Measurements from ENCODE around the gene AFAP1L2. TPM values are rescaled to one million over a fixed set of nuclear protein-coding genes. Genes with fewer than 3 reads are reported as not detected.

AFAP1L2 gene
- total RNA-seq, 1 experiment from 2014 or later, result 2.1 TPM

GRCh38 chr10:114245121-114245791 is 159.0 kb downstream of the AFAP1L2 start:
- no peak overlapping the region for H3K4me3 ChIP-seq
- H3K9me3 ChIP-seq (replicated peaks), result no peaks in the 10 kb centered on the region
- no peaks in the 10 kb centered on the region for H3K36me3 ChIP-seq
- H3K27me3 ChIP-seq (replicated peaks), result peaks cover 42% of the 10 kb centered on the region
- no peaks in the 10 kb centered on the region for H3K4me1 ChIP-seq (replicated peaks)
- H3K27ac ChIP-seq, result no peak overlapping the region
- no peak for DNase-seq (ENCODE audit: low read depth in 1 of 2, low spot score in 2 of 2)

Other genes starting within 250 kb of the AFAP1L2 start
- gene CCDC186, start 230.3 kb downstream of the AFAP1L2 start, total RNA-seq (2014; rRNA removed; shearing (Covaris generic)), result 7.7 and 11.9 TPM in 2 replicates
- gene TDRD1, start 225.1 kb downstream of the AFAP1L2 start, total RNA-seq (2014; rRNA removed; shearing (Covaris generic)), result not detected in 2 replicates
- not detected in 2 replicates for gene VWA2, start 165.2 kb downstream of the AFAP1L2 start, total RNA-seq (2014; rRNA removed; shearing (Covaris generic))

All from SJSA1 (cell line).